HepG2 (cell line): ENCODE results near the gene GALNT18. TPM values are rescaled to one million over a fixed set of nuclear protein-coding genes. Genes with fewer than 3 reads are reported as not detected.

Experiments used
- ATAC-seq: fragments of 200-7000 bp; cut with Tn5 transposase; 3 replicates; pipeline ENCODE4 v1.9.1; 2020; ENCODE audit warnings: mild to moderate bottlenecking, moderate library complexity
- BruUV-seq: library from RNA; stranded (reverse); fragments of 400-500 nt; replicated peaks from 2 replicates; lab custom pipeline; 2021; lab: Mats Ljungman, UMichigan
- CTCF ChIA-PET: fragments of 300-600 bp; formaldehyde crosslinking; extraction: SDS; loops from one replicate; lab custom pipeline; 2021; ENCODE audit warnings: low total read pairs, inconsistent platforms, low intra/inter-chr PET ratio; lab: Yijun Ruan, JAX
- POLR2A ChIA-PET: fragments of 350-600 bp; sonication (Branson Sonifier 250); formaldehyde crosslinking; loops from one replicate; lab custom pipeline; 2020; ENCODE audit warnings: antibody characterized with exemption, inconsistent platforms; lab: Yijun Ruan, JAX
- DNase-seq: peaks from one replicate; pipeline ENCODE4 v3.0.0-alpha.2; 2015; ENCODE audit warnings: low spot score
- FAIRE-seq: peaks from 3 replicates; lab custom pipeline; 2011; peaks lifted over from hg19 to GRCh38; lab: Jason Lieb, UNC
- H2AFZ ChIP-seq: one replicate; pipeline ENCODE4 v1.6.1; 2011; ENCODE audit warnings: low read length, inconsistent platforms
- H3K27ac ChIP-seq: fragments of 300-600 bp; 3 replicates; pipeline ENCODE4 v1.8.0; 2011; ENCODE audit warnings: mixed run types, mild to moderate bottlenecking, mixed read lengths, low read length, inconsistent platforms; ENCODE audit not compliant: insufficient read depth; ENCODE audit errors: extremely low read length
- H3K27me3 ChIP-seq, 2 experiments: fragments of 200-600 bp in 1 of 2; 2 replicates in 1 of 2; 3 replicates in 1 of 2; pipeline versions ENCODE4 v1.6.0 to v1.8.0; 2011; ENCODE audit warnings: low read length in 2 of 2, mild to moderate bottlenecking in 2 of 2, moderate library complexity in 2 of 2, inconsistent platforms in 1 of 2; ENCODE audit not compliant: insufficient read depth in 2 of 2, control insufficient read depth in 1 of 2
- H3K36me3 ChIP-seq, 2 experiments: fragments of 200-600 bp in 1 of 2; replicated peaks in 1 of 2; 2 replicates in 1 of 2; 3 replicates in 1 of 2; pipeline versions ENCODE4 v1.5.1 to v1.8.0; 2011; ENCODE audit warnings: low read length in 2 of 2, inconsistent platforms in 1 of 2; ENCODE audit not compliant: insufficient read depth in 2 of 2, control insufficient read depth in 1 of 2
- H3K4me1 ChIP-seq: 2 replicates; pipeline ENCODE4 v1.5.1; 2012; ENCODE audit warnings: low read length, inconsistent platforms; ENCODE audit not compliant: insufficient read depth
- H3K4me2 ChIP-seq: 2 replicates; pipeline ENCODE4 v1.6.0; 2011; ENCODE audit warnings: low read depth, low read length, inconsistent platforms
- H3K4me3 ChIP-seq, 3 experiments: fragments of 200-600 bp in 1 of 3; sonication (generic), shearing (Covaris generic) in 1 of 3; replicated peaks in 1 of 3; 2 replicates each; pipeline ENCODE4 v1.5.1; 2011 to 2016; ENCODE audit warnings: low read length in 3 of 3, inconsistent platforms in 2 of 3, low read depth in 2 of 3, mild to moderate bottlenecking in 2 of 3, control low read depth in 1 of 3, mixed read lengths in 1 of 3; ENCODE audit not compliant: insufficient read depth in 1 of 3
- H3K79me2 ChIP-seq: one replicate; pipeline ENCODE4 v1.6.1; 2011; ENCODE audit warnings: low read length, inconsistent platforms; ENCODE audit not compliant: insufficient read depth
- H3K9ac ChIP-seq: 2 replicates; pipeline ENCODE4 v1.6.0; 2011; ENCODE audit warnings: mild to moderate bottlenecking, low read depth, low read length, inconsistent platforms; ENCODE audit not compliant: insufficient read depth
- H3K9me3 ChIP-seq: 2 replicates; pipeline ENCODE4 v1.5.1; 2012; ENCODE audit warnings: mild to moderate bottlenecking, low read length
- H4K20me1 ChIP-seq: 2 replicates; pipeline ENCODE4 v1.6.0; 2011; ENCODE audit warnings: inconsistent platforms, mild to moderate bottlenecking, low read length, moderate library complexity; ENCODE audit not compliant: insufficient read depth
- AKNA ChIP-seq: sonication (generic); formaldehyde crosslinking; IDR thresholded peaks from 2 replicates; pipeline ENCODE4 v1.4.0; 2020; ENCODE audit warnings: missing genetic modification reagents, borderline replicate concordance
- GLI4 ChIP-seq: sonication (generic); formaldehyde crosslinking; IDR thresholded peaks from 2 replicates; pipeline ENCODE4 v1.5.1; 2020; ENCODE audit warnings: missing genetic modification reagents, mild to moderate bottlenecking, moderate library complexity, borderline replicate concordance
- HNF4A ChIP-seq: sonication (generic); formaldehyde crosslinking; IDR thresholded peaks from 2 replicates; pipeline ENCODE4 v1.4.0; 2020; ENCODE audit warnings: missing genetic modification reagents
- NFYB ChIP-seq: sonication (generic); formaldehyde crosslinking; IDR thresholded peaks from 2 replicates; pipeline ENCODE4 v1.4.0; 2020; ENCODE audit warnings: missing genetic modification reagents
- NR1H2 ChIP-seq: sonication (generic); formaldehyde crosslinking; IDR thresholded peaks from 2 replicates; pipeline ENCODE4 v1.8.1; 2022; ENCODE audit warnings: low read depth, missing genetic modification reagents, borderline replicate concordance
- TBX2 ChIP-seq: sonication (generic); formaldehyde crosslinking; IDR thresholded peaks from 2 replicates; pipeline ENCODE4 v1.5.0; 2020; ENCODE audit warnings: missing genetic modification reagents, mild to moderate bottlenecking, borderline replicate concordance
- ZNF121 ChIP-seq: sonication (generic); formaldehyde crosslinking; IDR thresholded peaks from 2 replicates; pipeline ENCODE4 v1.5.0; 2020; ENCODE audit warnings: mild to moderate bottlenecking, missing genetic modification reagents
- ZNF30 ChIP-seq: sonication (generic); formaldehyde crosslinking; IDR thresholded peaks from 2 replicates; pipeline ENCODE4 v1.5.0; 2020; ENCODE audit warnings: mild to moderate bottlenecking, missing genetic modification reagents
- ZNF441 ChIP-seq: sonication (generic); formaldehyde crosslinking; IDR thresholded peaks from 2 replicates; pipeline ENCODE4 v1.7.0; 2021; ENCODE audit warnings: missing genetic modification reagents, borderline replicate concordance
- ZNF710 ChIP-seq: sonication (generic); formaldehyde crosslinking; IDR thresholded peaks from 2 replicates; pipeline ENCODE4 v1.5.0; 2020; ENCODE audit warnings: mild to moderate bottlenecking, missing genetic modification reagents, borderline replicate concordance
- WGBS: methylation state at CpG from one replicate; pipeline ENCODE4 v1.1.6; 2017; ENCODE audit warnings: low lambda C conversion rate; 5-methylcytosine and 5-hydroxymethylcytosine counted together
- in situ Hi-C: cut with HindIII; loops from 2 replicates; pipeline ENCODE4 v1.10.0; 2017; ENCODE audit warnings: low pct_unique_long_range_greater_than_20kb; ENCODE audit not compliant: extremely low pct_ligation_motif_present
- intact Hi-C: fragments of 100-400 bp; cut with micrococcal nuclease; formaldehyde crosslinking; loops from one replicate; pipeline ENCODE4 v1.10.0; 2022; ENCODE audit not compliant: unreplicated experiment
- polyA plus RNA-seq, 8 experiments: library from polyadenylated mRNA; depleted of rRNA in 3 of 8; stranded (reverse) in 7 of 8; unstranded in 1 of 8; fragments of >200 nt; fragmentation: Illumina TruSeq in 4 of 8; extraction: Trizol in 4 of 8; gene quantifications; 2 replicates each; pipeline versions ENCODE4 v1.2.1 to v1.2.3, GENCODE V29; 2011 to 2016; ENCODE audit warnings: low read depth in 4 of 8, missing spikeins in 1 of 8, mixed read lengths in 1 of 8; ENCODE audit not compliant: insufficient read depth in 1 of 8
- total RNA-seq, 5 experiments: library from RNA; depleted of rRNA; stranded (reverse); fragments of >200 nt; fragmentation: Illumina TruSeq; extraction: Trizol; gene quantifications; 2 replicates each; pipeline ENCODE4 v1.2.3, GENCODE V29; 2016; ENCODE audit warnings: low read depth in 1 of 5
- TF ChIP-seq, protein P1 (sequence below): sonication (generic); formaldehyde crosslinking; IDR thresholded peaks from 2 replicates; pipeline ENCODE4 v1.5.0; 2020; ENCODE audit warnings: missing genetic modification reagents, mild to moderate bottlenecking, borderline replicate concordance

GALNT18 gene
- total and polyA plus RNA-seq, 2 of the 13 experiments (the other 11 are each of a cell fraction or from before 2014, with no cell fraction given): 0.11 TPM; not detected in 1

- in situ Hi-C loops: no loop called here
- TF ChIP-seq, protein P1, sequence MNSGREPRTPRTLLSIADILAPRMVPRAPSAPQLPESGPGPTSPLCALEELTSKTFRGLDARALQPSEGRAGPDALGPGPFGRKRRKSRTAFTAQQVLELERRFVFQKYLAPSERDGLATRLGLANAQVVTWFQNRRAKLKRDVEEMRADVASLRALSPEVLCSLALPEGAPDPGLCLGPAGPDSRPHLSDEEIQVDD (CRISPR knock-in tag): no peak
- H3K27me3 ChIP-seq: peaks cover 2 to 9% of the 10 kb centered on the region in 2 experiments; a peak in 2 of 5 replicates
- H3K9me3 ChIP-seq: no peaks in the 10 kb centered on the region
- ChIA-PET CTCF (no interaction called here), POLR2A (no interaction called here)
- H3K36me3 ChIP-seq: no peaks in the 10 kb centered on the region
- H3K4me1 ChIP-seq: peaks cover 16% of the 10 kb centered on the region
- no peaks in the 10 kb centered on the region for H4K20me1 ChIP-seq
- no peak overlapping the region for H2AFZ ChIP-seq
- DNase-seq: no peak
- WGBS: 0% methylated on average over 3 of the region's 3 CpGs
- no peak for ATAC-seq
- H3K27ac ChIP-seq: no peak overlapping the region
- H3K4me3 ChIP-seq: no peak overlapping the region
- intact Hi-C loops: no loop called here
- FAIRE-seq: no peak
- H3K79me2 ChIP-seq: no peaks in the 10 kb centered on the region
- no TSS peak for BruUV-seq
- H3K4me2 ChIP-seq: no peak overlapping the region
- H3K9ac ChIP-seq: no peak overlapping the region
Measured at GRCh38 chr11:11498195-11498594, 123.6 kb downstream of the GALNT18 start.

DNA sequence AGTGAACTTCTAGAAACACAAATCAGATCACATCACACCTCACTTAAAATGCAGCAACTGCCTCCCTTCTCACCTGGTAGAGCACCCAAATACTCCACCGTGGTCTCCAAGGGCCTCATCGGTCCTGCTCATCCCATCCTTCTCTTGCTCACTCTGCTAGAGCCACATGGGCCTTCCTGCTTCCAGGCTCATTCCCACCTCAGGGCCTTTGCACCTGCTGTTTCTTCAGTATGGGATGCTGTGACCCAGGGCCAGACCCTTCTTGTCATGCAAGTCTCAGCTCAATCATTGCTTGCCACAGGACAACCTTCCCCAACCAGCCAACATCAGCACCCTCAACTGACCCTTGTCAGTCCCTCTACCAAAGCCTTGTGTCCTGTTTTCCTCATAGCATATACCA lies 124.9 kb downstream of the GALNT18 start:
- CTCF ChIA-PET: no interaction called here
- 5% methylated on average over 2 of the region's 2 CpGs for WGBS
- H3K79me2 ChIP-seq: no peaks in the 10 kb centered on the region
- no peak for TF ChIP-seq TBX2 (CRISPR knock-in tag)
- no peak for TF ChIP-seq NR1H2 (CRISPR knock-in tag)
- no peak for TF ChIP-seq ZNF121 (CRISPR knock-in tag)
- no peak for TF ChIP-seq HNF4A (CRISPR knock-in tag)
- TF ChIP-seq ZNF30: no peak
- no peak for TF ChIP-seq GLI4 (CRISPR knock-in tag)
- TF ChIP-seq ZNF441 (CRISPR knock-in tag): no peak
- no peak for TF ChIP-seq NFYB (CRISPR knock-in tag)
- no peak for TF ChIP-seq ZNF710
- TF ChIP-seq AKNA (CRISPR knock-in tag): no peak

More for the DNA sequence above, 124.9 kb downstream of the GALNT18 start:
- peaks cover 2 to 3% of the 10 kb centered on the region in 2 experiments; a peak in 1 of 5 replicates for H3K27me3 ChIP-seq
- H2AFZ ChIP-seq: no peak overlapping the region
- FAIRE-seq: no peak
- no peak overlapping the region for H3K27ac ChIP-seq
- no peaks in the 10 kb centered on the region for H3K36me3 ChIP-seq
- ATAC-seq: no peak
- BruUV-seq: no TSS peak
- H3K4me2 ChIP-seq: no peak overlapping the region
- peaks cover 4% of the 10 kb centered on the region for H3K4me1 ChIP-seq
- no peak overlapping the region for H3K9ac ChIP-seq
- in situ Hi-C loops: no loop called here
- no peak for DNase-seq
- intact Hi-C loops: no loop called here
- POLR2A ChIA-PET: no interaction called here
- no peaks in the 10 kb centered on the region for H4K20me1 ChIP-seq
- no peak overlapping the region for H3K4me3 ChIP-seq
- no peaks in the 10 kb centered on the region for H3K9me3 ChIP-seq
